IgD-negative memory B cell (primary cell): ENCODE measurements around the gene NEK3. TPM values are rescaled to one million over a fixed set of nuclear protein-coding genes. Genes with fewer than 3 reads are reported as not detected.
A peak's percentile ranks its signal among the peaks of the same experiment; 100 is the strongest.

Experiments
- H3K27ac Mint-ChIP-seq, 3 donors: one replicate each; pipeline ENCODE4 v1.8.0; 2020 to 2022; ENCODE audit warnings: mild to moderate bottlenecking in 3 of 3, mixed read lengths in 3 of 3, moderate library complexity in 1 of 3
- H3K27me3 Mint-ChIP-seq: one replicate; pipeline ENCODE4 v1.8.0; 2021; ENCODE audit warnings: mixed read lengths
- H3K36me3 Mint-ChIP-seq: one replicate; pipeline ENCODE4 v1.8.0; 2020; ENCODE audit warnings: mild to moderate bottlenecking, mixed read lengths
- H3K4me1 Mint-ChIP-seq, 3 donors: one replicate each; pipeline ENCODE4 v1.8.0; 2020 to 2022; ENCODE audit warnings: mixed read lengths in 3 of 3, mild to moderate bottlenecking in 1 of 3
- H3K4me3 Mint-ChIP-seq, 4 donors: one replicate each; pipeline ENCODE4 v1.8.0; 2020 to 2022; ENCODE audit warnings: mild to moderate bottlenecking in 4 of 4, mixed read lengths in 4 of 4, moderate library complexity in 3 of 4
- H3K9me3 Mint-ChIP-seq, 3 donors: one replicate each; pipeline ENCODE4 v1.8.0; 2020 to 2021; ENCODE audit warnings: mixed read lengths in 3 of 3, mild to moderate bottlenecking in 1 of 3
- polyA plus RNA-seq: library from polyadenylated mRNA; unstranded; fragments of 300-500 nt; fragmentation: Illumina TruSeq; gene quantifications from one replicate; pipeline ENCODE4 v1.2.3, GENCODE V29; 2021

NEK3 gene
- polyA plus RNA-seq, 1 donor from 2014 or later, result 8.3 TPM

DNA sequence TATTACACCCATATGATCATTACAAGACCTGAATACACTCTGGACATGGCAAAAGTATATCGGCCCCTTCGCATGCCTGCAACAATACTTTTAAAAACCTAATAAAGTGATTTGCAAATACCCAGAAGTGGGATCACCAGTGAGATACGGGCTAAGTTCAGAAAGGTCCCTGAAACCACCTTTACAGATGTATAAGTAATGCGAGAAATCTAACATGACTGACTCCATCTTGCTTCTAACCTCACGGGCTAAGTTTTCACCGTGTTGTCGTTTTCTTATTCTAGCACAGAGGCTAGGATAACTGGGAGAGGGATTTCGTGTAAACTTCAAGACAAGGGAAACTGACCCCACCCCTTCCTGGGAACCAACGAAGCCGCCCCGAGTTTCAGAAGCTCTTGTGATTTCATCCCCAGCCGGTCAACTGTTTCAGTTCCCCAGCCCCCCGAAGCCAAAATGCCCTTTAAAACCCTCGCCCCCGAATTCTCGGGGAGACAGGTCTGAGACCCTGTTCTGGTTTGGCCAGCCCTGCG is 703 bp downstream of the NEK3 start:
- H3K36me3 Mint-ChIP-seq, result no peaks in the 10 kb centered on the region
- peak overlapping the region; percentile 85 to 92 (median 86) for H3K27ac Mint-ChIP-seq
- H3K27me3 Mint-ChIP-seq, result no peaks in the 10 kb centered on the region
- peaks cover 14 to 27% (median 23%) of the 10 kb centered on the region in 3 donors for H3K4me1 Mint-ChIP-seq
- H3K9me3 Mint-ChIP-seq, result no peaks in the 10 kb centered on the region
- H3K4me3 Mint-ChIP-seq, result peak overlapping the region; percentile 89 to 98 (median 96)

GRCh38 chr13:52156724-52157261 is 2.6 kb downstream of the NEK3 start:
- no peaks in the 10 kb centered on the region for H3K36me3 Mint-ChIP-seq
- no peaks in the 10 kb centered on the region for H3K9me3 Mint-ChIP-seq
- no peaks in the 10 kb centered on the region for H3K27me3 Mint-ChIP-seq
- peaks cover 14 to 27% (median 23%) of the 10 kb centered on the region in 3 donors for H3K4me1 Mint-ChIP-seq
- H3K27ac Mint-ChIP-seq, result peak overlapping the region in 1 of 3 donors; percentile 70
- H3K4me3 Mint-ChIP-seq, result peak overlapping the region; percentile 13 to 98 (median 36)

DNA sequence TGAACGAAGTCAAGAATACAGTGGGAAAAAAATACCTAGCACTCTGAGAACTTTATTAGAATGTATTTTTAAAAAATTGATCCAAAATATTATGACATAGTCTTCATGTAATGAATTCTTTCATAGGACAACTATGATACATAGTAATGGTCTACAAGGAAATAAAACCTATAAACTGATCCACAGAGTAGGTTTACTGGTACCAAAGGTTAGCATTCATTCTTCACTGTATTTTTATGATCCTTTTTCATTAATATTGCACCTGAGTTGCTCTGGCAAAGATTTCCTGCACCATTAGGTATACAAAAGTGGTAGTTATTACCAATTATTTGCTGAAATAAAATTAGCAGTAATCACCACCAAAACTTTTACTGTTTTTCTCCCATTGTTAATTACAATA is 4.2 kb downstream of the NEK3 start:
- H3K4me3 Mint-ChIP-seq, result no peak overlapping the region
- H3K4me1 Mint-ChIP-seq, result peaks cover 14 to 27% (median 23%) of the 10 kb centered on the region in 3 donors
- H3K27ac Mint-ChIP-seq, result no peak overlapping the region
- H3K36me3 Mint-ChIP-seq, result no peaks in the 10 kb centered on the region
- H3K9me3 Mint-ChIP-seq, result no peaks in the 10 kb centered on the region
- H3K27me3 Mint-ChIP-seq, result no peaks in the 10 kb centered on the region

DNA sequence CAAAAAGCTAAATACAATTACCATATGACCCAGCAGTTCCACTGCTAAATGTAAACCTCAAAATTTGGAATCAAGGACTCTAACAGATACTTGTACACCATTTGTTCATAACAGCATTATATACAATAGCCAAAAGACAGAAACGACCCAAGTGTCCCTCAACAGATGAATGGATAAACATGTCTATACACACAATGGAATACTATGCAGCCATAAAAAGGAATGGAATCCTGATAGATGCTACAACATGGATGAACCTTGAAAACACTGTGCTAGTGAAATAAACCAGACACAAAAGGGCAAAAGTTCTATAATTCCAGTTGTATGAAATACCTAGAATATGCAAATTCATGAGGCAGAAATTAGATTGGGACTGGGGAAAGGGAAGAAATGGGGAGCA is 12.2 kb downstream of the NEK3 start:
- H3K4me3 Mint-ChIP-seq, result no peak overlapping the region
- H3K4me1 Mint-ChIP-seq, result no peaks in the 10 kb centered on the region
- H3K27ac Mint-ChIP-seq, result peak overlapping the region in 1 of 3 donors; percentile 78
- H3K27me3 Mint-ChIP-seq, result no peaks in the 10 kb centered on the region
- peaks cover 0 to 5% (median 4%) of the 10 kb centered on the region in 3 donors for H3K9me3 Mint-ChIP-seq
- no peaks in the 10 kb centered on the region for H3K36me3 Mint-ChIP-seq

DNA sequence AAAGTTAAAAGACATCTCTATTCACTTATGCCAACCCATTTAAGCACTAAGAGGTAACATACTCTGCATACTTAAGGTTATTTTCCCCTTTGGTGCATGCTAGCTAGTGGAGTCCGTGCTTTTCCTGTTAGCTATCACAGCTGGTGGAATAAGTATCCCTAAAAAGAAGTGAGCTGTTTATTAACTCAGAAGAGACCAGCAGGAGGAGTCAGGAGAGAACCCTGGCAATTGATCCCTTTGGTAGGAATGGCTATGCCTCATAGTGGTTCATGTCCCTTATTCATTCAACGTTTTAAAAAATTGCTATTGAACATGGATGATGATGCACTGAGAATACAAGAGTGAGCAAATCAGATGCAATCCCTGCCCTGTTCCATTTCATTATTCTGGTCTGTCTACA is 18.1 kb downstream of the NEK3 start:
- no peaks in the 10 kb centered on the region for H3K4me1 Mint-ChIP-seq
- no peaks in the 10 kb centered on the region for H3K27me3 Mint-ChIP-seq
- no peak overlapping the region for H3K4me3 Mint-ChIP-seq
- peaks cover 8% of the 10 kb centered on the region for H3K36me3 Mint-ChIP-seq
- no peak overlapping the region for H3K27ac Mint-ChIP-seq
- no peaks in the 10 kb centered on the region for H3K9me3 Mint-ChIP-seq

GRCh38 chr13:52137489-52137888 is 21.9 kb downstream of the NEK3 start:
- H3K27me3 Mint-ChIP-seq, result no peaks in the 10 kb centered on the region
- no peak overlapping the region for H3K27ac Mint-ChIP-seq
- no peaks in the 10 kb centered on the region for H3K9me3 Mint-ChIP-seq
- peaks cover 16% of the 10 kb centered on the region for H3K36me3 Mint-ChIP-seq
- H3K4me3 Mint-ChIP-seq, result no peak overlapping the region
- no peaks in the 10 kb centered on the region for H3K4me1 Mint-ChIP-seq

GRCh38 chr13:52136763-52137162 is 22.6 kb downstream of the NEK3 start:
- H3K27ac Mint-ChIP-seq, result no peak overlapping the region
- H3K27me3 Mint-ChIP-seq, result no peaks in the 10 kb centered on the region
- no peaks in the 10 kb centered on the region for H3K9me3 Mint-ChIP-seq
- H3K4me3 Mint-ChIP-seq, result no peak overlapping the region
- H3K4me1 Mint-ChIP-seq, result no peaks in the 10 kb centered on the region
- peaks cover 20% of the 10 kb centered on the region for H3K36me3 Mint-ChIP-seq

DNA sequence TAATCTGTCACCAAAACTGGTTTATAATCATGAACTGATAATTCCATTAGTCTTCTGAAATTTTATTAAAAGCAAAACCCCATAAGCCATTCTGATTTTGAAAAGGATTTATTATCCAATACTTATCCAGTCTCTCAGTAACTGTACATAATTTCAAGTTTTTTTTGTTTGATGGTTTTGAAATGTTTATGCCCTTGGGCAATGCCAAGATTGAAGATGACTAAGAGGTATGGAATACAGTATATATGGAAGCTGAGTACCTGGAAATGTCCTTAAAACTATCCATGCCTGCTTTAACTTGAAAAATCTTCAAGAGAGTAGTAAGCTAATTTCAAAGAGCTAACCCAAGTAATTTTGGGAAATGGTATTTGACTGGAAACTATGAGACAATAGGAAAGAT is 28.8 kb downstream of the NEK3 start:
- no peak overlapping the region for H3K4me3 Mint-ChIP-seq
- H3K4me1 Mint-ChIP-seq, result peaks cover 5 to 11% (median 10%) of the 10 kb centered on the region in 3 donors

GRCh38 chr13:52128714-52129700 is 30.4 kb downstream of the NEK3 start, which contains the start of gene NEK5:
Gene NEK5 (minus strand): TSS chr13:52129073. CDS start chr13:52127482, 1,591 bp downstream.
- H3K27me3 Mint-ChIP-seq, result peaks cover 15% of the 10 kb centered on the region
- H3K4me3 Mint-ChIP-seq, result peak within 1 kb of the TSS; percentile 79 to 93 (median 86)
- no peaks in the 10 kb centered on the region for H3K9me3 Mint-ChIP-seq
- H3K4me1 Mint-ChIP-seq, result peaks cover 5 to 11% (median 10%) of the 10 kb centered on the region in 3 donors
- H3K27ac Mint-ChIP-seq, result peak within 1 kb of the TSS in 1 of 3 donors; percentile 17
- H3K36me3 Mint-ChIP-seq, result peaks cover 13% of the 10 kb centered on the region

More for the DNA sequence above, 28.8 kb downstream of the NEK3 start:
- Mint-ChIP-seq H3K9me3 (no peaks in the 10 kb centered on the region), H3K27me3 (peaks cover 14% of the 10 kb centered on the region), H3K36me3 (peaks cover 15% of the 10 kb centered on the region), H3K27ac (no peak overlapping the region)

GRCh38 chr13:52127783-52128702 is 31.4 kb downstream of the NEK3 start:
- Mint-ChIP-seq H3K27ac (peak overlapping the region in 1 of 3 donors; percentile 17), H3K9me3 (no peaks in the 10 kb centered on the region), H3K36me3 (peaks cover 12% of the 10 kb centered on the region), H3K4me1 (peaks cover 5 to 11% (median 10%) of the 10 kb centered on the region in 3 donors), H3K27me3 (peaks cover 16% of the 10 kb centered on the region), H3K4me3 (peak overlapping the region; percentile 79 to 93 (median 86))

DNA sequence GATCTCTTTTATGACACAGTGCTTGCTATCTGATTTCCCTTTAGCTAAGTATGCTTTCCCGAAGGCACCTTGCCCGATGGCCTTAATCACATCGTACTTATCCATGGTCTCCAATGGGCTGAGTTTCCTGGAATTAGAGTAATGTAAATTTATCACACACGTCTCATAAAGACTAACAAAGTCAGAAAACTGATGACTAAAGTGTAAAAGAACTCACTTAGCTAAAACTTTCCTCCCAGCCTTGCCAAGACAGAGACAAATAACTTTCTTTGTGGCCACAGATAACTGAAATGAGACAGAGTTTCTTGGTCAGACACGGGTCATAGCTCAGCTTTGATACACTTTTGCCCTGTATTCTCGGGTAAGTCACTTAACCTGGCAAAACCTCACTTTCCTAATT is 32.0 kb downstream of the NEK3 start:
- Mint-ChIP-seq H3K9me3 (no peaks in the 10 kb centered on the region), H3K4me1 (peaks cover 5 to 11% (median 10%) of the 10 kb centered on the region in 3 donors), H3K36me3 (peaks cover 9% of the 10 kb centered on the region), H3K27ac (no peak overlapping the region), H3K4me3 (peak overlapping the region in 1 of 4 donors; percentile 79), H3K27me3 (peaks cover 16% of the 10 kb centered on the region)

DNA sequence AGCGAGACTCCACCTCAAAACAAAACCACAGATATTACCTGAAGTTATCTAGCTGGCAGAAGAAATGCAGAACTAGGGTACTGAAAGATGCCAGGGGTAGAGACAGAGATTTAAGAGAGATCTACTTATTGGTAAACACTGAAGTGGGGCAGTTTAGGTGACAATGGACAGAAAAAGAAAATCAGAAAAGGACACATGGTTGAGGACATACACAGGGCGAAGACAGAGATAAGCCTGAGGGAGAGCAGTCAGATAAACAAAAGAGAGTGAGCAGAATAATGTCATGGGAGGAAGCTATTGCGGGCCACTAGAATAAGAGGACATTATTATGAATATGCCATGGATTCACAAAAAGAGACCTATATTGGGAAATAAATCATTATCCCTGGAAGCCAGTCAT is 33.9 kb downstream of the NEK3 start:
- H3K27me3 Mint-ChIP-seq, result peaks cover 17% of the 10 kb centered on the region
- H3K9me3 Mint-ChIP-seq, result no peaks in the 10 kb centered on the region
- no peak overlapping the region for H3K4me3 Mint-ChIP-seq

GRCh38 chr13:52118595-52118994 is 40.8 kb downstream of the NEK3 start:
- no peak overlapping the region for H3K27ac Mint-ChIP-seq
- H3K27me3 Mint-ChIP-seq, result peaks cover 6% of the 10 kb centered on the region

More for the DNA sequence above, 33.9 kb downstream of the NEK3 start:
- Mint-ChIP-seq H3K4me1 (peaks cover 5 to 11% (median 10%) of the 10 kb centered on the region in 3 donors), H3K36me3 (no peaks in the 10 kb centered on the region), H3K27ac (peak overlapping the region in 1 of 3 donors; percentile 2)

DNA sequence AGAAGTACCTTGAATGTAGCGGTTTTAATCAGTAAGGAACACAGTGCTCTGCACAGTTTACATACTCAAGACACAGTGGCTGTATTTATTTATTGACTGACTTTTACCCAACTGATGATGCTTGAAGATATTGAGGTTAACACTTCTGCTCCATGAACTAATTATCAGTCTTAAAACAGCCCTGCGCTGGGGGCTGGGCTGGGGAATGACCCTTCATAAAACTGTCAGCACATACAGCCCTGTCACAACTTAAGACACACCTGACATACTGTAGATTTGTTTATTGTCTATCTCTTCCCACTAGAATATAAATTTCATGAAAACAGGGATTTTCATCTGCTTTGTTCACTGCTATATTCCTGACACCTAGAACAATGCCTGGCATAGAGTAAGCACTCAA is 41.3 kb downstream of the NEK3 start:
- Mint-ChIP-seq H3K4me3 (no peak overlapping the region), H3K36me3 (no peaks in the 10 kb centered on the region)

More at GRCh38 chr13:52118595-52118994, 40.8 kb downstream of the NEK3 start:
- Mint-ChIP-seq H3K9me3 (no peaks in the 10 kb centered on the region), H3K4me3 (no peak overlapping the region), H3K36me3 (no peaks in the 10 kb centered on the region), H3K4me1 (no peaks in the 10 kb centered on the region)

More for the DNA sequence above, 41.3 kb downstream of the NEK3 start:
- Mint-ChIP-seq H3K27me3 (peaks cover 7% of the 10 kb centered on the region), H3K27ac (no peak overlapping the region), H3K9me3 (no peaks in the 10 kb centered on the region), H3K4me1 (no peaks in the 10 kb centered on the region)
